ENCODE results near the gene IDS. TPM values are rescaled to one million over a fixed set of nuclear protein-coding genes. Genes with fewer than 3 reads are reported as not detected.
A peak's percentile ranks its signal among the peaks of the same experiment; 100 is the strongest.
"Not testable (repeated sequence)": the region's sequence is repeated elsewhere in the genome, so short reads cannot be mapped to it uniquely, and the experiment has no call there.

The IDS gene
- total RNA-seq, 3 donors from 2014 or later = 37.1 to 46.1 (median 38.7) TPM

GRCh38 chrX:149539283-149540130 lies 34.4 kb upstream of the IDS start:
- peak overlapping the region; percentile 80 for H3K4me3 Mint-ChIP-seq
- H3K36me3 Mint-ChIP-seq (ENCODE audit: insufficient read depth) = no peaks in the 10 kb centered on the region
- DNase-seq (peak; percentile 80), ATAC-seq (peak; percentile 27 to 37)
- no peaks in the 10 kb centered on the region for H3K9me3 Mint-ChIP-seq
- no peaks in the 10 kb centered on the region for H3K27me3 Mint-ChIP-seq (ENCODE audit: low read depth)
- peaks cover 7% of the 10 kb centered on the region for H3K4me1 Mint-ChIP-seq (ENCODE audit: low read depth)

GRCh38 chrX:149537474-149537873 lies 32.4 kb upstream of the IDS start:
- not testable (repeated sequence) for H3K36me3 Mint-ChIP-seq (ENCODE audit: insufficient read depth); H3K4me1 Mint-ChIP-seq (ENCODE audit: low read depth); H3K4me3 Mint-ChIP-seq; ATAC-seq; H3K27me3 Mint-ChIP-seq (ENCODE audit: low read depth); H3K9me3 Mint-ChIP-seq; DNase-seq

- H3K9me3 Mint-ChIP-seq; H3K4me3 Mint-ChIP-seq; ATAC-seq; H3K36me3 Mint-ChIP-seq (ENCODE audit: insufficient read depth); H3K27me3 Mint-ChIP-seq (ENCODE audit: low read depth); DNase-seq: not testable (repeated sequence)
- peaks cover 14% of the 10 kb centered on the region for H3K4me1 Mint-ChIP-seq (ENCODE audit: low read depth)
Measured at GRCh38 chrX:149534926-149535602, 30.0 kb upstream of the IDS start.

- H3K9me3 Mint-ChIP-seq; H3K27me3 Mint-ChIP-seq (ENCODE audit: low read depth); ATAC-seq; DNase-seq; H3K36me3 Mint-ChIP-seq (ENCODE audit: insufficient read depth); H3K4me3 Mint-ChIP-seq: not testable (repeated sequence)
- peaks cover 12% of the 10 kb centered on the region for H3K4me1 Mint-ChIP-seq (ENCODE audit: low read depth)
Measured at GRCh38 chrX:149533999-149534398, 28.9 kb upstream of the IDS start.

- not testable (repeated sequence) for DNase-seq; H3K9me3 Mint-ChIP-seq; H3K36me3 Mint-ChIP-seq (ENCODE audit: insufficient read depth); H3K4me3 Mint-ChIP-seq; H3K27me3 Mint-ChIP-seq (ENCODE audit: low read depth); ATAC-seq
- H3K4me1 Mint-ChIP-seq (ENCODE audit: low read depth) = peaks cover 12% of the 10 kb centered on the region
Measured at GRCh38 chrX:149532868-149533267, 27.8 kb upstream of the IDS start.

- no peak for DNase-seq
- Mint-ChIP-seq H3K27me3 (ENCODE audit: low read depth) (no peaks in the 10 kb centered on the region), H3K4me3 (no peak overlapping the region), H3K36me3 (ENCODE audit: insufficient read depth) (no peaks in the 10 kb centered on the region), H3K4me1 (ENCODE audit: low read depth) (peaks cover 17% of the 10 kb centered on the region), H3K9me3 (no peaks in the 10 kb centered on the region)
- peak; percentile 60 to 77 for ATAC-seq
Measured at GRCh38 chrX:149531599-149531998, 26.5 kb upstream of the IDS start.

- ATAC-seq (no peak), DNase-seq (no peak)
- Mint-ChIP-seq H3K9me3 (no peaks in the 10 kb centered on the region), H3K4me3 (no peak overlapping the region), H3K4me1 (ENCODE audit: low read depth) (peaks cover 22% of the 10 kb centered on the region), H3K36me3 (ENCODE audit: insufficient read depth) (no peaks in the 10 kb centered on the region), H3K27me3 (ENCODE audit: low read depth) (no peaks in the 10 kb centered on the region)
Measured at GRCh38 chrX:149528381-149528780, 23.3 kb upstream of the IDS start.

- Mint-ChIP-seq H3K9me3 (no peaks in the 10 kb centered on the region), H3K27me3 (ENCODE audit: low read depth) (no peaks in the 10 kb centered on the region), H3K4me1 (ENCODE audit: low read depth) (peaks cover 22% of the 10 kb centered on the region), H3K4me3 (no peak overlapping the region), H3K36me3 (ENCODE audit: insufficient read depth) (no peaks in the 10 kb centered on the region)
- DNase-seq (no peak), ATAC-seq (no peak)
Measured at GRCh38 chrX:149527705-149528104, 22.6 kb upstream of the IDS start.

GRCh38 chrX:149526318-149527033 lies 21.4 kb upstream of the IDS start:
- not testable (repeated sequence) for H3K9me3 Mint-ChIP-seq; H3K27me3 Mint-ChIP-seq (ENCODE audit: low read depth); DNase-seq; H3K36me3 Mint-ChIP-seq (ENCODE audit: insufficient read depth); H3K4me3 Mint-ChIP-seq; ATAC-seq
- peaks cover 24% of the 10 kb centered on the region for H3K4me1 Mint-ChIP-seq (ENCODE audit: low read depth)

- not testable (repeated sequence) for H3K36me3 Mint-ChIP-seq (ENCODE audit: insufficient read depth); H3K27me3 Mint-ChIP-seq (ENCODE audit: low read depth); H3K9me3 Mint-ChIP-seq; DNase-seq
- Mint-ChIP-seq H3K4me1 (ENCODE audit: low read depth) (peaks cover 26% of the 10 kb centered on the region), H3K4me3 (peak overlapping the region; percentile 61)
- peak; percentile 29 for ATAC-seq
Measured at GRCh38 chrX:149525903-149526302, 20.8 kb upstream of the IDS start.

- H3K36me3 Mint-ChIP-seq (ENCODE audit: insufficient read depth); H3K9me3 Mint-ChIP-seq; H3K4me3 Mint-ChIP-seq; H3K27me3 Mint-ChIP-seq (ENCODE audit: low read depth): not testable (repeated sequence)
- peak; percentile 51 for DNase-seq
- H3K4me1 Mint-ChIP-seq (ENCODE audit: low read depth) = peaks cover 29% of the 10 kb centered on the region
- peak; percentile 93 to 95 for ATAC-seq
Measured at GRCh38 chrX:149525389-149525788, 20.3 kb upstream of the IDS start.

- Mint-ChIP-seq H3K9me3 (no peaks in the 10 kb centered on the region), H3K4me1 (ENCODE audit: low read depth) (peaks cover 37% of the 10 kb centered on the region), H3K27me3 (ENCODE audit: low read depth) (no peaks in the 10 kb centered on the region), H3K36me3 (ENCODE audit: insufficient read depth) (no peaks in the 10 kb centered on the region), H3K4me3 (no peak overlapping the region)
- DNase-seq = no peak
- no peak for ATAC-seq
Measured at GRCh38 chrX:149522916-149523315, 17.8 kb upstream of the IDS start.

GRCh38 chrX:149521438-149521837 lies 16.3 kb upstream of the IDS start:
- DNase-seq = no peak
- H3K27me3 Mint-ChIP-seq (ENCODE audit: low read depth) = no peaks in the 10 kb centered on the region
- H3K4me1 Mint-ChIP-seq (ENCODE audit: low read depth) = peaks cover 35% of the 10 kb centered on the region
- no peak for ATAC-seq
- no peaks in the 10 kb centered on the region for H3K36me3 Mint-ChIP-seq (ENCODE audit: insufficient read depth)
- H3K4me3 Mint-ChIP-seq = peak overlapping the region; percentile 13
- H3K9me3 Mint-ChIP-seq = no peaks in the 10 kb centered on the region

GRCh38 chrX:149520636-149521277 lies 15.7 kb upstream of the IDS start:
- Mint-ChIP-seq H3K4me1 (ENCODE audit: low read depth) (peaks cover 39% of the 10 kb centered on the region), H3K4me3 (peak overlapping the region; percentile 56)
- H3K36me3 Mint-ChIP-seq (ENCODE audit: insufficient read depth); ATAC-seq; H3K9me3 Mint-ChIP-seq; H3K27me3 Mint-ChIP-seq (ENCODE audit: low read depth); DNase-seq: not testable (repeated sequence)

Data from activated T-cell treated with anti-CD3 and anti-CD28 coated beads, Interleukin-2, amount 50 U/mL, for 4 hours (primary cell).